Neural cell (in vitro differentiated cells): ENCODE results near the gene CD47. TPM values are rescaled to one million over a fixed set of nuclear protein-coding genes. Genes with fewer than 3 reads are reported as not detected.

Experiments used
- H2AFZ ChIP-seq: fragments of 200-600, 300-800 bp; sonication (generic), shearing (Covaris generic); 2 replicates; pipeline ENCODE4 v1.6.0; 2014; ENCODE audit warnings: low read depth, mild to moderate bottlenecking, antibody characterized with exemption, low read length, moderate library complexity
- H3F3A ChIP-seq: fragments of 200-600 bp; shearing (Covaris generic); 2 replicates; pipeline ENCODE4 v1.6.1; 2016; ENCODE audit warnings: mild to moderate bottlenecking, moderate library complexity, mixed read lengths, antibody characterized with exemption, low read length; ENCODE audit not compliant: insufficient read depth, poor library complexity, severe bottlenecking
- H3K27ac ChIP-seq: fragments of 200-600, 300-800 bp; sonication (generic), shearing (Covaris generic); 2 replicates; pipeline ENCODE4 v1.5.1; 2014; ENCODE audit warnings: mild to moderate bottlenecking, low read length, moderate library complexity
- H3K27me3 ChIP-seq: fragments of 300-800, 200-600 bp; sonication (generic), shearing (Covaris generic); 2 replicates; pipeline ENCODE4 v1.6.0; 2014; ENCODE audit warnings: mild to moderate bottlenecking, low read depth, low read length, moderate library complexity; ENCODE audit not compliant: insufficient read depth
- H3K36me3 ChIP-seq: fragments of 300-800, 200-600 bp; sonication (generic), shearing (Covaris generic); 2 replicates; pipeline ENCODE4 v1.5.1; 2014; ENCODE audit warnings: mild to moderate bottlenecking, antibody characterized with exemption, low read length, moderate library complexity; ENCODE audit not compliant: insufficient read depth
- H3K4me2 ChIP-seq: fragments of 300-800, 200-600 bp; sonication (generic), shearing (Covaris generic); 2 replicates; pipeline ENCODE4 v1.6.0; 2014; ENCODE audit warnings: mild to moderate bottlenecking, low read length
- H3K4me3 ChIP-seq: fragments of 300-800, 200-600 bp; sonication (generic), shearing (Covaris generic); 2 replicates; pipeline ENCODE4 v1.5.1; 2014; ENCODE audit warnings: mild to moderate bottlenecking, low read length, moderate library complexity
- H3K79me2 ChIP-seq: fragments of 200-600 bp; shearing (Covaris generic); replicated peaks from 2 replicates; pipeline ENCODE4 v1.6.0; 2014; ENCODE audit warnings: mild to moderate bottlenecking, low read length, moderate library complexity; ENCODE audit not compliant: insufficient read depth
- H3K9ac ChIP-seq: fragments of 300-800, 200-600 bp; sonication (generic), shearing (Covaris generic); 2 replicates; pipeline ENCODE4 v1.6.1; 2016; ENCODE audit warnings: mild to moderate bottlenecking, low read length, mixed read lengths
- H3K9me2 ChIP-seq: fragments of 200-600 bp; shearing (Covaris generic); 2 replicates; pipeline ENCODE4 v1.6.1; 2016; ENCODE audit warnings: mild to moderate bottlenecking, low read length, mixed read lengths; ENCODE audit not compliant: insufficient read depth
- H3K9me3 ChIP-seq: fragments of 200-600, 300-800 bp; sonication (generic), shearing (Covaris generic); 2 replicates; pipeline ENCODE4 v1.6.1; 2016; ENCODE audit warnings: mild to moderate bottlenecking, mixed run types, low read length, moderate library complexity, mixed read lengths
- H4K20me1 ChIP-seq: fragments of 200-600 bp; shearing (Covaris generic); 2 replicates; pipeline ENCODE4 v1.6.1; 2016; ENCODE audit warnings: mild to moderate bottlenecking, mixed run types; ENCODE audit not compliant: insufficient read depth
- EP300 ChIP-seq: fragments of 450-650 bp; conservative IDR thresholded peaks from 2 replicates; pipeline ENCODE4 v1.6.1; 2014; ENCODE audit warnings: antibody characterized with exemption, mild to moderate bottlenecking, moderate library complexity; ENCODE audit not compliant: poor library complexity, severe bottlenecking
- EZH2 ChIP-seq: fragments of 200-600, 300-800 bp; shearing (Covaris generic), sonication (generic); IDR thresholded peaks from 2 replicates; pipeline ENCODE4 v1.6.1; 2014; ENCODE audit warnings: antibody characterized with exemption, low read length, borderline replicate concordance, mild to moderate bottlenecking; ENCODE audit not compliant: insufficient read depth, poor library complexity, severe bottlenecking
- MXI1 ChIP-seq: fragments of 450-650 bp; conservative IDR thresholded peaks from 2 replicates; pipeline ENCODE4 v1.6.1; 2014; ENCODE audit warnings: antibody characterized with exemption, mild to moderate bottlenecking; ENCODE audit not compliant: poor library complexity, severe bottlenecking
- POLR2AphosphoS5 ChIP-seq: IDR thresholded peaks from 2 replicates; pipeline ENCODE4 v1.6.1; 2012
- RAD21 ChIP-seq: fragments of 450-650 bp; conservative IDR thresholded peaks from 2 replicates; pipeline ENCODE4 v1.6.1; 2014; ENCODE audit warnings: antibody characterized with exemption, mild to moderate bottlenecking, moderate library complexity
- SMC3 ChIP-seq: fragments of 450-650 bp; conservative IDR thresholded peaks from 2 replicates; pipeline ENCODE4 v1.6.1; 2014; ENCODE audit warnings: antibody characterized with exemption, mild to moderate bottlenecking, moderate library complexity; ENCODE audit not compliant: poor library complexity
- TAF1 ChIP-seq: IDR thresholded peaks from 2 replicates; pipeline ENCODE4 v1.6.1; 2012; ENCODE audit warnings: low read depth
- polyA plus RNA-seq: library from polyadenylated mRNA; depleted of rRNA; stranded (reverse); fragments of >200 nt; gene quantifications from 2 replicates; pipeline ENCODE4 v1.2.3, GENCODE V29; 2014
- TF ChIP-seq, protein P1 (sequence below): IDR thresholded peaks from 2 replicates; pipeline ENCODE4 v1.6.1; 2012; ENCODE audit warnings: borderline replicate concordance
- TF ChIP-seq, protein P2 (sequence below): fragments of 450-650 bp; IDR thresholded peaks from 2 replicates; pipeline ENCODE4 v1.5.1; 2014; ENCODE audit warnings: antibody characterized with exemption, mild to moderate bottlenecking, moderate library complexity; ENCODE audit not compliant: poor library complexity, severe bottlenecking

Gene CD47
- polyA plus RNA-seq, 1 donor from 2014 or later, result 128 TPM

GRCh38 chr3:108091498-108092250 lies 843 bp upstream of the CD47 start:
- H3K4me3 ChIP-seq, result peak overlapping the region; percentile 70
- no peaks in the 10 kb centered on the region for H3K36me3 ChIP-seq
- no peaks in the 10 kb centered on the region for H4K20me1 ChIP-seq
- peaks cover 17% of the 10 kb centered on the region for H3K79me2 ChIP-seq
- peak overlapping the region; percentile 77 for H3K9ac ChIP-seq
- no peaks in the 10 kb centered on the region for H3F3A ChIP-seq
- H2AFZ ChIP-seq, result peak overlapping the region; percentile 84
- peak overlapping the region; percentile 25 for H3K27ac ChIP-seq
- H3K27me3 ChIP-seq, result no peaks in the 10 kb centered on the region
- H3K9me3 ChIP-seq, result no peaks in the 10 kb centered on the region
- peak overlapping the region; percentile 20 for H3K4me2 ChIP-seq
- no peaks in the 10 kb centered on the region for H3K9me2 ChIP-seq
- TF ChIP-seq RAD21 (no peak), EZH2 (no peak), TAF1 (no peak)
- TF ChIP-seq, protein P1, sequence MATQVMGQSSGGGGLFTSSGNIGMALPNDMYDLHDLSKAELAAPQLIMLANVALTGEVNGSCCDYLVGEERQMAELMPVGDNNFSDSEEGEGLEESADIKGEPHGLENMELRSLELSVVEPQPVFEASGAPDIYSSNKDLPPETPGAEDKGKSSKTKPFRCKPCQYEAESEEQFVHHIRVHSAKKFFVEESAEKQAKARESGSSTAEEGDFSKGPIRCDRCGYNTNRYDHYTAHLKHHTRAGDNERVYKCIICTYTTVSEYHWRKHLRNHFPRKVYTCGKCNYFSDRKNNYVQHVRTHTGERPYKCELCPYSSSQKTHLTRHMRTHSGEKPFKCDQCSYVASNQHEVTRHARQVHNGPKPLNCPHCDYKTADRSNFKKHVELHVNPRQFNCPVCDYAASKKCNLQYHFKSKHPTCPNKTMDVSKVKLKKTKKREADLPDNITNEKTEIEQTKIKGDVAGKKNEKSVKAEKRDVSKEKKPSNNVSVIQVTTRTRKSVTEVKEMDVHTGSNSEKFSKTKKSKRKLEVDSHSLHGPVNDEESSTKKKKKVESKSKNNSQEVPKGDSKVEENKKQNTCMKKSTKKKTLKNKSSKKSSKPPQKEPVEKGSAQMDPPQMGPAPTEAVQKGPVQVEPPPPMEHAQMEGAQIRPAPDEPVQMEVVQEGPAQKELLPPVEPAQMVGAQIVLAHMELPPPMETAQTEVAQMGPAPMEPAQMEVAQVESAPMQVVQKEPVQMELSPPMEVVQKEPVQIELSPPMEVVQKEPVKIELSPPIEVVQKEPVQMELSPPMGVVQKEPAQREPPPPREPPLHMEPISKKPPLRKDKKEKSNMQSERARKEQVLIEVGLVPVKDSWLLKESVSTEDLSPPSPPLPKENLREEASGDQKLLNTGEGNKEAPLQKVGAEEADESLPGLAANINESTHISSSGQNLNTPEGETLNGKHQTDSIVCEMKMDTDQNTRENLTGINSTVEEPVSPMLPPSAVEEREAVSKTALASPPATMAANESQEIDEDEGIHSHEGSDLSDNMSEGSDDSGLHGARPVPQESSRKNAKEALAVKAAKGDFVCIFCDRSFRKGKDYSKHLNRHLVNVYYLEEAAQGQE, result no peak

DNA sequence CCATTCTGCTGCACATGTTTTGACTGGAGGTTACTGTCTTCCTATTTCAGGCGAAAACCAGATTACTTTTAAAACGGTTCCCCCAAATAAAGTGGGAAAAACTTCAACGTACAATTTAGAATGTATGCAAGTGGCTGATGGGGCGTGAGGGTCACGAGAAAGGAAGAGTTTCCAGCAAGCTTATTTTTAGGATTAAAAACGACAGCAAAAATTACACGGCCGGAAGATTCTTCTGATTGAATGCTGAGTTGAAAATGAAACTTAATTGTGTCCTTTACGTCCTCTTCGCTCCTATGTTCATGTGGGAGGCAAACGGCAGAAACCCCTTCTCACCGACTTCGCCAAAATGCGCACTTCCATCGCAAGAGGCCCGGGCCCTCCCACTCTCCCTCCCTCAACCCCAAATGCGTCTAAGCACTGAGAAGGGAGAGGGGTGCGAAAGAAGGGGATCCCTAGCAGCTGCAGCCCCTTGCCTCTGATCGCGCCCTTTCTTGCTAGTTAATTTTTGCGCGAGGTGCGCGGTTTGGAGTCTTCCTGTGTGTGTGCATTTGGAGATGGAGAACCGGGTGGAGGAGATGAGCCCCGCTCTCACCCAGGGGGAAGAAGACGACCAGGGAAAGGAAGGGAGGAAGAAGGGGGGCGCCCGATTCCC lies 656 bp downstream of the CD47 start:
- peak overlapping the region; percentile 70 for H3K4me2 ChIP-seq
- peak overlapping the region; percentile 77 for H3K9ac ChIP-seq
- TF ChIP-seq, protein P1, result no peak
- TF ChIP-seq SMC3 (no peak), TAF1 (no peak), MXI1 (no peak), EP300 (no peak), POLR2AphosphoS5 (no peak), RAD21 (no peak), EZH2 (no peak)
- TF ChIP-seq, protein P2, sequence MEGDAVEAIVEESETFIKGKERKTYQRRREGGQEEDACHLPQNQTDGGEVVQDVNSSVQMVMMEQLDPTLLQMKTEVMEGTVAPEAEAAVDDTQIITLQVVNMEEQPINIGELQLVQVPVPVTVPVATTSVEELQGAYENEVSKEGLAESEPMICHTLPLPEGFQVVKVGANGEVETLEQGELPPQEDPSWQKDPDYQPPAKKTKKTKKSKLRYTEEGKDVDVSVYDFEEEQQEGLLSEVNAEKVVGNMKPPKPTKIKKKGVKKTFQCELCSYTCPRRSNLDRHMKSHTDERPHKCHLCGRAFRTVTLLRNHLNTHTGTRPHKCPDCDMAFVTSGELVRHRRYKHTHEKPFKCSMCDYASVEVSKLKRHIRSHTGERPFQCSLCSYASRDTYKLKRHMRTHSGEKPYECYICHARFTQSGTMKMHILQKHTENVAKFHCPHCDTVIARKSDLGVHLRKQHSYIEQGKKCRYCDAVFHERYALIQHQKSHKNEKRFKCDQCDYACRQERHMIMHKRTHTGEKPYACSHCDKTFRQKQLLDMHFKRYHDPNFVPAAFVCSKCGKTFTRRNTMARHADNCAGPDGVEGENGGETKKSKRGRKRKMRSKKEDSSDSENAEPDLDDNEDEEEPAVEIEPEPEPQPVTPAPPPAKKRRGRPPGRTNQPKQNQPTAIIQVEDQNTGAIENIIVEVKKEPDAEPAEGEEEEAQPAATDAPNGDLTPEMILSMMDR, result no peak
- no peaks in the 10 kb centered on the region for H4K20me1 ChIP-seq
- H3K9me3 ChIP-seq, result no peaks in the 10 kb centered on the region
- H3K9me2 ChIP-seq, result no peaks in the 10 kb centered on the region
- no peaks in the 10 kb centered on the region for H3F3A ChIP-seq
- no peaks in the 10 kb centered on the region for H3K36me3 ChIP-seq
- H3K79me2 ChIP-seq, result peaks cover 21% of the 10 kb centered on the region
- no peaks in the 10 kb centered on the region for H3K27me3 ChIP-seq
- H3K4me3 ChIP-seq, result peak overlapping the region; percentile 70
- H3K27ac ChIP-seq, result peak overlapping the region; percentile 40
- H2AFZ ChIP-seq, result peak overlapping the region; percentile 36
